Activated CD8-positive, alpha-beta memory T cell treated with anti-CD3 and anti-CD28 coated beads, Interleukin-2, amount 50 U/mL, for 24 hours (primary cell): Measurements from ENCODE around the gene FRK.
"Not testable (repeated sequence)": the region's sequence is repeated elsewhere in the genome, so short reads cannot be mapped to it uniquely, and the experiment has no call there.

Source experiments
- DNase-seq: peaks from one replicate; pipeline ENCODE4 v3.0.0-alpha.2; 2020; ENCODE audit errors: extremely low read depth

The FRK gene

DNA sequence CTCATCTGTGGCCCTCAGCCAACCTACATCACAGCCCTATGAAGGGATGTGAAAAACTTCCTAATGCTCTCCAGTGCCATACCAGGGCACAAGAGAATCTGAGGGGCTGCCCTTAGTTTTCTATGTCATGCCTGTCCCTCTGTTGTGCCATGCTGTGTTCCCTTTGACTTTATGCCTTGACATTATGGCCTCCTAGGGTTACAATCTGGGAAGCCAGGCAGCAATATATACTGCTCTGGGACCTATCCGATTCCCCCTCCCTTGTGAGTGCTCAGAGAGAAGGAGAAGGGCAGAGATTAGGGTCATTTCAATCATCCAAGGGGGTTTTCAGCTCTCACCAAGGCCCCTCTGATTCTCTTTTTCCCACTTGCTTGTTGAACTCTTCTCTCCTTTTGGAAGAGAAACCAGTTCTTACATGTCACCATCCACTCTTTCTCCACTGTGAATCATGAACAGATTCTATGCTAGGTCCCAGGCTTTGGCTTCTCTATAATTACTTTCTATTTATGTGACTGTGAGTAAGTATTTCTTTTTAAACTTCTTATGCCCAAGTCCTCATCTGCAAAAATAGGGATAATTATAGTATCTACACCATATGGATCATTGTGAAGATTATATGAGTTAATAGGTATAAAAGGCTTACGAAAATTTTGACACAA is 14.2 kb upstream of the FRK start:
- no peak for DNase-seq

DNA sequence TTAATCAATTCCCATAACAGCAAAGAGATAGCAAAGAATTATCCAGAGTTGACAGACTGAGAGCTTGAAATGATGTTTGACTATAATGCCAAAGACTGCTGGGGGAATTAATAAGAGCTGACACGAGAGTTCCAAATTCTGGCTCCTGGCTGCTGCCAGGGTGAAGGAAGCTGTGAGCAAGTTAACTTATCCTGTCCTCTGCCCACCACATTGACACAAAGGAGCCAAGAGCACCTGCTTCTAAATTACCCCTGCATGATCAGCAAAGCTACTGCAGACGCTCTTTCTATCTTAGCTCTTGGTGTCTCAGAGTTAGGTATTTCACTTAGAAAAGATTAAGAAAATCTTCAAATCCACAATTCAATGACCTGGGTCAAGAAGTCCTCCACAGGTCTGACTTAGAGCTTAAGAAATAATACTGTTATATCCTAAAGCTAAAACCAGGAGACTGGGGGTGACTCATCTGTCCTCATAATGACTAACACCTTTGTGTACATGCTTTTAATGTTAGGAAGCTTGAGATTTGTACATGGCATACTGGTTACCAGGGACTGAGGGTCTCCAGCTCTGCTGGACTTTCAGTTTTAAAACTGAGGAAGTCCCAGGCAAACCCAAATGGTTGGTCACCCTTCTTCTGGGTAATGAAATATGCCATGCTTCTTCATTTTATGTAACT is 13.2 kb upstream of the FRK start:
- DNase-seq, result no peak

DNA sequence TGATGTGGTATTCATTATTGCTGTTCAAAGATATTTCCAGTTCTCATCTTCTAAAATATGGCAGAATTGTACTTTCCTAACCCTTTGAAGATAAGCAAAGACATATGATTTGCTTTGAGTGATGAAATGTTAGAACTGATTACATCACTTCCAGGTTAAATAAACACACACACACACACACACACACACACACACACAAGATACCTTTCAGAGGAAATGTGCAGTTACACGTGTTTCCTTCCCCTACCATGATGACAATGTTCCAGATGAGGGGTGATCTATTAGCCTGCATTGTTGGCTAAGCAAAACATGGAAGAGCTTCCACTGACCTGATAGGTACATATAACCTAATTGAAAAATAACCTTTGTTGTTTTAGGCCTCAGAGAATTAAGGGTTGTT is 11.7 kb upstream of the FRK start:
- DNase-seq, result no peak

- DNase-seq, result no peak
These were observed 10.1 kb upstream of the FRK start for GRCh38 chr6:116070616-116071389.

- DNase-seq, result no peak
These were observed 9.4 kb upstream of the FRK start for GRCh38 chr6:116070101-116070500.

DNA sequence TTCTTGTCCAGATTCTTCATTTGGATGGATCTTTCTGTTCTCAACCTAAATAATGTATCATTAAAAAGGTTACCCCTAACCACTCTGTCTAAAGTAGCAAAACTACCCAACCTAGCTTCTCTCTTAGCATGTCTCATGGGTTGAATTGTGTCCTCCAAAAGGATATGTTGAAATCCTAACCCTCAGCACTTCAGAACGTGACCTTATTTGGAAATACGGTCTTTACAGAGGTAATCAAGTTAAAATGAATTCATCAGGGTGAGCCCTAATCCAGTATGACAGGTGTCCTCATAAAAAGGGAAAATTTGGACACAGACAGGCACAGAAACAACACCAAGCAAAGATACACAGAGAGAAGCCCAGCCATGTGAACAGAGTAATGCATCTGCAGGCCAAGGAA is 6.1 kb upstream of the FRK start:
- DNase-seq, result no peak

GRCh38 chr6:116064666-116065065 is 4.0 kb upstream of the FRK start:
- DNase-seq, result no peak

DNA sequence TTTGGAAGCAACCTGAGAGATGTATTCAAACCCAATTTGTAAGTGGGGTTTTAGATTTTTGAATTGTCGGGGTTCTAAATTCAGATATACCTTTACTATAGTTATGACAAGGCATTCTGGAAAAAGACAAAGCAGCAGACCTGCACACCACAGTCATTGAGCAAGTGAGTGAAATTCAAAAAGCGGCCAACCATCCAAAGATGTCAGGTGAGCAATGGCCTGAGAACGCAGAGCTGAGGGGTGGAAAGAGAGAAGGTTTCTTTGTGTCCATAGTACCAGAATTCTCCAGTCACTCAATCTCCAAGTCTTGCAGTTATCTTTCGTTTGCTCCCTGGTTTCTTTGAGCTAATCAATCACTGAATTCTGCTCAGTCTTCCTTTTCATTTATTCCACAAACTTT is 1.8 kb upstream of the FRK start:
- no peak for DNase-seq

DNA sequence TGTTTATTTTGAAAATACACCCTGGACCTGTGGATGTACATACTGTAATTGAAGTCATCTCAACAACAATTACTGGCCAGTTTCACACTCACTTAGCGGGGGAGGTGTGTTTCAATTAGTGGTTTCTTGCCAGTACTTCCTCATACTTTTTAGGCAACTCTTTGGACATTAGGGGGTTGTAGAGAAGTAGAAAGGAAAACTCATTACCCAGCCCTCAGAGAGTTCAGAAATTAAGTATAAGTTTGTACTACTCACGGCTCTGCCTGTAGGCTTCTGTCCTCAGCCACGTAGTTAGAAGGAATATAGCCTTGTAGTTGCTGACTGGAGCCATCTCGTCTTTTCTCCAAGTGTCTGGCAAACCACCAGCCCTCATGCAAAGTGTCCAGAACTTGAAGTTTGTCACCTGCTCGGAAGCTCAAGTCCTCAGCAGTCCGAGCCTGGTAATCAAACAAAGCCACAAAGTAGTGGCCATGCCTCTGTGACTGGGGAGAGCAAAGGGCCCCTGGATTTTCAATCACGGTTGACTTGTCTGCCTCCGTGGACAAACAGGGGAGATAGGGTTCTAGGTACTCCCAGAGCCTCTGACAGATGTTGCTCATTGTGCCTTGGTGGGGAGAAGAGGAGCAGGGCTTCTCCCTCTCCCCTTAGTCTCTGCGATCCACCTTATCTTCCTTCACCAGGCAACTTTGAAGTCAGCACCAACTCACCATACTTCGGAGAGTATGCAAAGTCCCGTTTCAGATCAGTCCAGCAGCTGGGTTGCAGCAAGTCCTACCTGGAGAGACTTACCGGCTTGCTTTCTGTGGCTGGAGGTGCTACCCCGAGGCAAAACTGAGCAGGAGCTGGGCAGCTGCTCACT is 749 bp downstream of the FRK start:
- no peak for DNase-seq

DNA sequence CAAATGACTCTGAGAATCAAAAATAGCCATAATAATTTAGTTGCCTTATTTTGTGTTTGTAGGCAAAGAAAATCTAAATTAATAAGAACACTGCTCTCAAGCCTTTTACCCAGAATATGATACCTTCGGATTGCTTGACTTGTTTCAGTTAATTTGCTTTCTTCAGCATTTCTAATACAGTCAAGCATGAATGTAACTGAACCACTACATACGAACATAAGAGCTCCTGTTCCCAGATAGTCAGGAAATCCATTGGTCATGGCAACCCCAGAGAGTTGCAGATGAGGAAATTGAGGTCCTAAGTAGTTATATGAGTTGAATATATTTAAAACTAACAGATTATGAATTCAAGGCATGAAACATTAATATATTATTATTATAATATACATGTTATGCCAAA is 2.9 kb downstream of the FRK start:
- DNase-seq, result no peak

- DNase-seq, result no peak
These were observed 5.2 kb downstream of the FRK start for GRCh38 chr6:116055513-116055912.

DNA sequence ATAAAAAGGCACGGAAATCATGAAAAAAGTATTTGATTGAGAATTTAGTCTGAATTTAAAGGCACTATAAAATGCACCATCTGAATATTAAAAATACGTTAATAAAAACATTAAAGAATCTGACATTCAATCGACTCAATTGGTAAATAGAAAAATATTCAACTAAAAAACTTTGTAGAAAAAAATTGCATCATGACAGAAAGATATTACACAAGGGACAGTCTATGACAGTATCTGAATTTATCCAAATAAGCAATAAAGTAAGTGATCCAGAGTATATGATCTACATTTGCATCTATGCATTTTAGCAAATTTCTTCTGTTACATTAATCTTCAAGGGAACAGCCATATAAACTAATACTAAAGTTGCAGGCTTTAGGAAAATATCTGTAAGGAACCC is 9.4 kb downstream of the FRK start:
- DNase-seq, result no peak

DNA sequence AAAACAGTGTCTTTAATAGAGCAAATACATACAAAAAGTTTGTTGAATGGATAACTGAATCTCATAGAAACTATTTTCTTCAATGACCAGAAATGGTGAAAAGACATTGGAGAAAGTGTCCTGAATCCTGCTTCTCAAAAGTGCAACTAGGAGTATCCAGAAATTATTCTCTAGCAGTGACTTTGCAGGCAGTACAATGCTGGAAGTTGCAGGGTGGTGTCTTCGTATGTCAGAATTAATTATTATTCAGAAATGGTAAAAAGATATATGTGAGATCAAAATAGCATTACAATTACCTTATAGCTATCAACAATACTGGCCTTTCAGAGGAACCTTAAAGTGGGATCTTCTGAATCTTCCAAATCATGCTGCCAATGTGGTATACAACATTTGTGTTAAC is 10.0 kb downstream of the FRK start:
- no peak for DNase-seq

GRCh38 chr6:116049321-116049720 is 11.4 kb downstream of the FRK start:
- no peak for DNase-seq

- DNase-seq, result no peak
These were observed 13.3 kb downstream of the FRK start for GRCh38 chr6:116047173-116047933.

DNA sequence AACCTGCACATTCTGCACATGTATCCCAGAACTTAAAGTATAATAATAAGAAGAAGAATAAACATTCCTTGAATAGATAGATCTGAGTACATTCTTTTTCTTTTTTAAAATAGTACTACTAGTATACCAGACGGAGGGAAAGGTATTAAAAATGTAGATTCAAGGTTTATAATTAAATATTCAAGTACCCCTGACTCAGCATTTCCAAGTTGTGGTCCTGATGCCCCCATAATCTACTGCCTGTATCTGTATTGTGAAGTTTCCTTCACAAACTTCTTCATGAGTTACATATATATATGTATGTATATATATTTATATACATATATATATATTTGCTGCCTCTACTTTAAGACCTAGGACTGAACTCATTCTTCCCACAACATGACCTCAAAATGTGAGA is 14.0 kb downstream of the FRK start:
- DNase-seq, result no peak

GRCh38 chr6:116046272-116046671 is 14.4 kb downstream of the FRK start:
- not testable (repeated sequence) for DNase-seq

GRCh38 chr6:116041934-116042333 is 18.8 kb downstream of the FRK start:
- DNase-seq, result no peak

DNA sequence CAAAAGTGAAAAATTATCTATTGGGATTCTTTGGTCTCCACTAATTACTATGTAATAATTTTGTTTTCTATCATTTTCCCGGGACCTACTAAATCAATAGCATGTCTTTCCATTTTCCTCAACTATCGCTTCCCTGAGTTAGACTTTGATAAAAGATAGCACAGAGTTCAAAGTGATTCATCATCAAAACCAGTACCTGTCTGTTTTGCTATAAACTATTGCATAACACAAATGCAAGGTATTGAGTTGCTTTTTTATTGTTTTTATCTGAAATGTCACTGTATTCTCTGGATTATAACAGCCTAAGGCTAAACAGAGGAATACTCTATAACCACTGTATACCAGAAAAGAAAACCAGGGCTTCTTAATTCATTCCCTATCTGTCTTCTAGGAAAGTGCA is 19.7 kb downstream of the FRK start:
- DNase-seq, result no peak

GRCh38 chr6:116036885-116037284 is 23.8 kb downstream of the FRK start:
- no peak for DNase-seq

- no peak for DNase-seq
These were observed 24.5 kb downstream of the FRK start for GRCh38 chr6:116036075-116036773.
